Activated CD4-positive, alpha-beta T cell treated with anti-CD3 and anti-CD28 coated beads, Interleukin-2, amount 10 ng/mL, durations not matched to agents 7 days and 5 days (primary cell): ENCODE results near the gene LRRN3. TPM values are rescaled to one million over a fixed set of nuclear protein-coding genes. Genes with fewer than 3 reads are reported as not detected.

Experiments
- CTCF ChIA-PET: fragments of 350-600 bp; sonication (Branson Sonifier 250); formaldehyde crosslinking; loops from one replicate; lab custom pipeline; 2021; ENCODE audit warnings: antibody characterized with exemption; lab: Charles Lee
- POLR2A ChIA-PET: fragments of 350-600 bp; sonication (Branson Sonifier 250); formaldehyde crosslinking; loops from one replicate; lab custom pipeline; 2021; ENCODE audit warnings: antibody characterized with exemption; lab: Charles Lee
- DNase-seq: peaks from one replicate; pipeline ENCODE4 v3.0.0-alpha.2; 2020
- H3K27ac Mint-ChIP-seq: one replicate; pipeline ENCODE4 v1.8.0; 2021; ENCODE audit warnings: mild to moderate bottlenecking, moderate library complexity, mixed read lengths
- H3K27me3 Mint-ChIP-seq: one replicate; pipeline ENCODE4 v1.8.0; 2021; ENCODE audit warnings: mixed read lengths
- H3K36me3 Mint-ChIP-seq: one replicate; pipeline ENCODE4 v1.8.0; 2021; ENCODE audit warnings: low read depth, mixed read lengths
- H3K4me1 Mint-ChIP-seq: one replicate; pipeline ENCODE4 v1.8.0; 2021; ENCODE audit warnings: mixed read lengths
- H3K4me3 Mint-ChIP-seq: one replicate; pipeline ENCODE4 v1.8.0; 2021; ENCODE audit warnings: mild to moderate bottlenecking, moderate library complexity, mixed read lengths
- H3K9me3 Mint-ChIP-seq: one replicate; pipeline ENCODE4 v1.8.0; 2021; ENCODE audit warnings: mixed read lengths
- total RNA-seq, 2 experiments: library from RNA; stranded (reverse); gene quantifications; one replicate each; pipeline ENCODE4 v1.2.3, GENCODE V29; 2021

The LRRN3 gene
- total RNA-seq, 2 experiments from 2014 or later, result 211 to 262 TPM

- Mint-ChIP-seq H3K27me3 (no peaks in the 10 kb centered on the region), H3K4me1 (no peaks in the 10 kb centered on the region), H3K4me3 (no peak overlapping the region), H3K36me3 (no peaks in the 10 kb centered on the region), H3K9me3 (no peaks in the 10 kb centered on the region), H3K27ac (no peak overlapping the region)
- POLR2A ChIA-PET, result no interaction called here
- CTCF ChIA-PET, result interaction anchor here (1.0 kb wide), 1 partner anchor 88 kb away, joined by 5 read pairs; no protein-coding TSS in a partner anchor
- no peak for DNase-seq
Observed at GRCh38 chr7:111147708-111148533, 57.0 kb downstream of the LRRN3 start.

- POLR2A ChIA-PET, result no interaction called here
- CTCF ChIA-PET, result no interaction called here
- no peak overlapping the region for H3K27ac Mint-ChIP-seq
- no peaks in the 10 kb centered on the region for H3K9me3 Mint-ChIP-seq
- DNase-seq, result no peak
- no peaks in the 10 kb centered on the region for H3K36me3 Mint-ChIP-seq
- H3K27me3 Mint-ChIP-seq, result no peaks in the 10 kb centered on the region
- H3K4me3 Mint-ChIP-seq, result no peak overlapping the region
- no peaks in the 10 kb centered on the region for H3K4me1 Mint-ChIP-seq
Observed at GRCh38 chr7:111150709-111151108, 59.8 kb downstream of the LRRN3 start.

GRCh38 chr7:111159426-111159825, 68.5 kb downstream of the LRRN3 start:
- H3K4me3 Mint-ChIP-seq, result no peak overlapping the region
- CTCF ChIA-PET, result no interaction called here
- no peak for DNase-seq
- H3K4me1 Mint-ChIP-seq, result peaks cover 4% of the 10 kb centered on the region
- H3K36me3 Mint-ChIP-seq, result no peaks in the 10 kb centered on the region
- H3K9me3 Mint-ChIP-seq, result no peaks in the 10 kb centered on the region
- H3K27me3 Mint-ChIP-seq, result no peaks in the 10 kb centered on the region
- POLR2A ChIA-PET, result no interaction called here
- no peak overlapping the region for H3K27ac Mint-ChIP-seq

GRCh38 chr7:111160297-111160696, 69.4 kb downstream of the LRRN3 start:
- Mint-ChIP-seq H3K27me3 (no peaks in the 10 kb centered on the region), H3K36me3 (no peaks in the 10 kb centered on the region), H3K4me1 (peaks cover 4% of the 10 kb centered on the region), H3K9me3 (no peaks in the 10 kb centered on the region), H3K4me3 (no peak overlapping the region), H3K27ac (no peak overlapping the region)
- ChIA-PET POLR2A (no interaction called here), CTCF (no interaction called here)
- no peak for DNase-seq

- Mint-ChIP-seq H3K36me3 (no peaks in the 10 kb centered on the region), H3K4me3 (no peak overlapping the region), H3K9me3 (no peaks in the 10 kb centered on the region), H3K4me1 (no peaks in the 10 kb centered on the region), H3K27ac (no peak overlapping the region), H3K27me3 (no peaks in the 10 kb centered on the region)
- CTCF ChIA-PET, result interaction anchor here (0.7 kb wide), 2 partner anchors 483 to 1585 kb away, joined by 3 read pairs; no protein-coding TSS in a partner anchor
- DNase-seq, result no peak
- POLR2A ChIA-PET, result no interaction called here
Observed at GRCh38 chr7:111162692-111163091, 71.8 kb downstream of the LRRN3 start.

GRCh38 chr7:111164442-111164841, 73.5 kb downstream of the LRRN3 start:
- POLR2A ChIA-PET, result no interaction called here
- CTCF ChIA-PET, result interaction anchor here (0.6 to 1.1 kb wide), 3 partner anchors 25 to 333 kb away, joined by 3 to 4 read pairs (median 4); no protein-coding TSS in a partner anchor

GRCh38 chr7:111168182-111168581, 77.3 kb downstream of the LRRN3 start:
- no peaks in the 10 kb centered on the region for H3K9me3 Mint-ChIP-seq
- no peaks in the 10 kb centered on the region for H3K36me3 Mint-ChIP-seq
- ChIA-PET POLR2A (no interaction called here), CTCF (no interaction called here)
- H3K27me3 Mint-ChIP-seq, result no peaks in the 10 kb centered on the region
- H3K27ac Mint-ChIP-seq, result no peak overlapping the region
- no peak overlapping the region for H3K4me3 Mint-ChIP-seq
- DNase-seq, result no peak
- no peaks in the 10 kb centered on the region for H3K4me1 Mint-ChIP-seq

More at GRCh38 chr7:111164442-111164841, 73.5 kb downstream of the LRRN3 start:
- DNase-seq, result no peak
- no peaks in the 10 kb centered on the region for H3K36me3 Mint-ChIP-seq
- H3K27me3 Mint-ChIP-seq, result no peaks in the 10 kb centered on the region
- no peaks in the 10 kb centered on the region for H3K4me1 Mint-ChIP-seq
- H3K9me3 Mint-ChIP-seq, result no peaks in the 10 kb centered on the region
- H3K27ac Mint-ChIP-seq, result no peak overlapping the region
- H3K4me3 Mint-ChIP-seq, result no peak overlapping the region

- CTCF ChIA-PET, result no interaction called here
- H3K4me1 Mint-ChIP-seq, result peaks cover 10% of the 10 kb centered on the region
- H3K4me3 Mint-ChIP-seq, result no peak overlapping the region
- POLR2A ChIA-PET, result no interaction called here
- no peak overlapping the region for H3K27ac Mint-ChIP-seq
- no peaks in the 10 kb centered on the region for H3K27me3 Mint-ChIP-seq
- DNase-seq, result no peak
- H3K36me3 Mint-ChIP-seq, result no peaks in the 10 kb centered on the region
- H3K9me3 Mint-ChIP-seq, result no peaks in the 10 kb centered on the region
Observed at GRCh38 chr7:111172564-111173257, 81.8 kb downstream of the LRRN3 start.

- Mint-ChIP-seq H3K27ac (no peak overlapping the region), H3K27me3 (no peaks in the 10 kb centered on the region), H3K4me1 (peaks cover 10% of the 10 kb centered on the region), H3K4me3 (no peak overlapping the region), H3K9me3 (no peaks in the 10 kb centered on the region), H3K36me3 (no peaks in the 10 kb centered on the region)
- DNase-seq, result no peak
- ChIA-PET CTCF (no interaction called here), POLR2A (no interaction called here)
Observed at GRCh38 chr7:111173528-111173927, 82.6 kb downstream of the LRRN3 start.

GRCh38 chr7:111173990-111174389, 83.1 kb downstream of the LRRN3 start:
- Mint-ChIP-seq H3K4me3 (no peak overlapping the region), H3K4me1 (peaks cover 10% of the 10 kb centered on the region), H3K27me3 (no peaks in the 10 kb centered on the region), H3K27ac (no peak overlapping the region), H3K36me3 (no peaks in the 10 kb centered on the region), H3K9me3 (peaks cover 2% of the 10 kb centered on the region)
- POLR2A ChIA-PET, result no interaction called here
- DNase-seq, result no peak
- CTCF ChIA-PET, result no interaction called here

- Mint-ChIP-seq H3K27ac (no peak overlapping the region), H3K36me3 (no peaks in the 10 kb centered on the region), H3K4me1 (peaks cover 10% of the 10 kb centered on the region), H3K4me3 (no peak overlapping the region), H3K27me3 (no peaks in the 10 kb centered on the region), H3K9me3 (peaks cover 2% of the 10 kb centered on the region)
- ChIA-PET CTCF (no interaction called here), POLR2A (no interaction called here)
- DNase-seq, result no peak
Observed at GRCh38 chr7:111174510-111174909, 83.6 kb downstream of the LRRN3 start.
